NCI-H1436 treated with DMSO at 0.1 percent for 48 hours (cell line): ENCODE data around the gene SPRR1A.

Source experiments
- DNase-seq: peaks from one replicate; lab custom pipeline; 2025; lab: John Stamatoyannopoulos, UW

SPRR1A gene, protein sequence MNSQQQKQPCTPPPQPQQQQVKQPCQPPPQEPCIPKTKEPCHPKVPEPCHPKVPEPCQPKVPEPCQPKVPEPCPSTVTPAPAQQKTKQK

DNA sequence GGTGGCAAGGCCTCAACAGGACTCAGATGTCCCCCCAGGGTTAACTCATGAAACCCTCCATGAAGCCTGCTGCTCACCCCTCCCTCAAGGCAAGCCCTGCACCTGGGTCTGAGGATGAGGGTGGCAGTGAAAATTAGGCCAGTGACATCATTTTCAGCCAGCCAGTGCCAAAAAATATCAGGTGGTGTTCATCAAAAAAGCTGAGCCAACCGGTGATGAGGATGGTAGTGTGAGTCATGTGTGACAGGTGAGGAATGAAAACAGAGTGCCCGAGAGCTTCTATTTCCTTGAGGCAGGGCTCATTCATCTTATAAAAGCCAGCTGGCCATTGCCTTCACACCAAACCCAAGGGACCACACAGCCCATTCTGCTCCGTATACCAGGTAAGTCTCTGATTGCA is at the start of gene SPRR1A:
Gene SPRR1A, plus strand, starts transcription at position 339 of the 400 bp plus-strand sequence. CDS start 1,150 bp downstream, outside the sequence.
- no peak for DNase-seq

DNA sequence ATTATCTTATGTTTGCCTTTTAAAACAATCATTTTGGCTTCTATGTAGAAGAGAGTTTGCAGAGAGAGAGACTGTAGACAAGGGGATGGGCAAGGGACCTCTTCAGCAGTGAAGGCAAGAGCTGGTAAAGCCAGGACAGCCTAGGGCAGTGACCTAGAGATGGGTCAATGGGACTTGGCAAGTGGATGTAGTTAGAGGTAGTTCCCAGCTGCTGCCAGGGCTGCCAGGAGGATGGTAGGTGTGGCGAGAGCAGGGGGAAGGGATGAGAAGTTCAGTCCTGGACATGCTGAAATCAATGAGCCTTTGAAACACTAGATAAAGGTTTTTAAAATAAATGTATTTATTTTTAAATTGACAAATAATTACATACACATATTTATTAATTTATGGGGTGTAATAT is 43.3 kb upstream of the SPRR1A start:
- DNase-seq, result no peak

DNA sequence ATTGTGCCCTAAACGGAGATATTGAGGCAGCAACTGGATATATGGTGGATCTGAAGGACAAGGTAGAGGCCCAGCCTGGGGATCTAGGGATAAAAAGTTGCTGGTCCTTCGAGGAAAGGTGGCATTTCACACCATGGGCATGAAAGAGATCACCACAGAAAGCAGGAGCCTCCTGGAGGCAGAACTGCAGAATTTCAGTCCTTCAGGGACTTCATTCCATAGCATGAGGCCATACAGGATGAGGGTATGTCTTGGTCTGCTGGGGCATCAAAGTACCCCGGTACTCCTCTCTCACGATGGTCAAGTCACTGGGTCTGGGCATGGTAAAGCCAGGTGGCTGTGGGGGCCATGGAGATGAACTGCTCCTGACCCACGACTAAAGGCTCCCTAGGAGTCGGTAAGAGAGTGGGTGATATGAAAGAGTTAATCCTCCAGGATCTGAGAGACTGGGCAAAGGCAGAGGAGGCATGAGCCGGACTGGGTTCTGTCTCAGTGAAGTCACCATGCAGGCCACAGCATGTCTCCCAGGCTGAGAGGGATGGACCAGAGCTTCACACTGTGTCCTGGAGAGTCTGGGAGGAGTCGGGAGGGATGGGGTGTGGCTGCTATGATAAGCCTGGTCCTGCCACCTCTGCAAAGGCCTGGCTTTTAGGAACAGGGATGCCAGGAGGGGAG is 42.7 kb upstream of the SPRR1A start:
- DNase-seq, result no peak

DNA sequence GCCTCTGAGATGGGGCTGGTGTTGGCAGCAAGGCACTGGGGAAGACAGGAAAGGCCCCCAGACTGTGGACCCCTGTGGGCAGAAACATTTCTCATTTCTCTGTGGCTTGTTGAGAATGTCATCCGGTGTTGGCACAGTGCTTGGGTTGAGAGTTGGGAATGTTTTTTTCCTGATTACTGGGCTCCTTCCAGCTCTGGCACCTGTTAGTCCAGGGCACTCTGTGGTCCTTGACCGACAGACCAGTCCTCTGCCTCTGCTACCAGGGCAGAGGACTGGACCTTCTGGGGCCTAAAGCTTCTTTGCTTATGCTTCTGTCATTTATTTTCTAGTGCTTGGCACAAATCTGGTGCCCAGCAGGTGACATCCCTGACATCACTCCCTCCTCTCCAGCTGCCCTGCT is 41.7 kb upstream of the SPRR1A start:
- no peak for DNase-seq

DNA sequence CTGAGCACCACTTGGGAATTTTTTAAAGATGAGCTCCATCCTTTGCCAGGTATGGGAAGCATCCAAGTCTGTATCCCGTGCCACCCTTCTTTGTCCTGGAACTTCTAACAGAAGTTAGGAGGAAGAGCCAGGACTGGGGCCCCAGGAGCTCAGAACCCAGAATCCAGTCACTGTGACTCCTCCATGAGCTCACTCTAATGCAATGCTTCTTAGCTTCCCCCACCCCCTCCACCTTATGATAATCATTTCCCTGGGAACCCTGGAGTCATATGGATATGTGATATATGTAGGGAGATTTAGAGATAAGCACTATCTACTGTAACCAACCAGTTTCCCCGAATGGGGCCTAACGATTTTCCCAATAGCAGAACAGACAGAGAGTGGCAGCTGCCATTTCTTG is 37.6 kb upstream of the SPRR1A start:
- DNase-seq, result no peak

DNA sequence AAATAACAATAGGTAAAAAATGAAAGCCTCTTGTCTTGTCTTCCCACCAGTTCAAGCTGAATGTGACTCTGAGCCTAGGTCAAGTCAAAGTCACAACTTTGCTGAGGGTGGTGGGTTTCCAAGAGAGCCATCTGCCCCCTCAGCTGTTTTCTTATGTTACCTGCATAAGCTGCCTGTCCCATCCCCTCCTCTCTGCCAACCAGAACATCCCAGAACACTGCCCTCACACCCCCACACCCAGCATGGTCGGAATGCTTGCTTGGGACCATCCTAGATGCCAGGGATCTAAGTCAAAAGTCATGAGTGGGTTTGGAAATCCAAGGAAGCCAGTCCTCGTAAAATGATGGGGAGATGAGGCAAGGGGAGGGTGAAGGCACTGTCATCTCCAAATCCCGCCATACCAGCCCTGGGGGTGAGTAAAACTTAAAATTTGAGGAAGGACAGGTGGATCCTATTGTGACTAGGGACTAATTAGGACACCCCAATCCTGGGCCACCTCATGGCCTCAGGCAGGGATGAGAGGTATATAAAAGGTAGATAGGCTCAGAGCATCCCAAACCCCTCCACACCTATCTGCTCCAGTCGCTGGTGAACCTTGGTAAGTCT is 37.1 kb upstream of the SPRR1A start, which contains the start of gene SPRR5:
Gene SPRR5, plus strand, starts transcription at position 556 of the 606 bp plus-strand sequence. CDS start 1,349 bp downstream, outside the sequence.
- DNase-seq, result no peak

DNA sequence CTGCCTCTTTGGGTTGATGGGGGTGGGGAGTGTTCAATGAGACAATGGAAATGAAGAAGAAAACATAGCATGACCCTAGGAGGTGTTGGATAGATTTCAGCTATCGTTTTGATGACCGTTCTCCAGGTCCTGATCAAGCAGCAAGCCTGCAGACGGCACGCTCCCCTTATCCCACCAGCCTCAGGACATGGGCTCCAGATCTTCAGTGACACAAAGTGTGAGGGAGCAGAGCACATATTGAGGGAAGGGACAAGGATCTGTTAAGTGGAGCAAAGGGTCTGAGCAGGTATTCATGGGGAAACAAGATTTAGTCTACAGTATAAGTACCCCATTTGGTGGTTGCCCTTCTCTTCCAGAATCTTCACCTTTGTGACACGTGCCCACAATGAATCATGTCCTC is 32.2 kb upstream of the SPRR1A start:
- no peak for DNase-seq

DNA sequence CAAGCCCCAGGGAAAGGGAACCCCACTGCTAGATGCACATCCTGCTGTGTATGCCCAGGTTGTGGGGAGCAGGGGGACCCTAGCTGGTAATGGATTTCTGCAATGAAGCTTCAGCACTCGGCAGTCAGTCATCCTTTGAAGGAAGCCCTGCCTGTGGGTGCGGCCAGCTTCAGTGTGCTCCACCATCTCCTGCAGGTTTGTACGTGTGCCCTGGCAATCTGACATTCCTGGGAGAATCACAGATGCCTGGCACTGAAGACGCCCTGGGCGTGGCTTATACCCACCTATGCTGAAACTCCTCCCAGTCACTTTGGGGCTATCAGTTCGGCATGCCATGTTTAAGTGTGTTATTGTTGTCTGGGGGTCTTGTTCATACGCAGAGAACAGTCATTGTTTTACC is 30.1 kb upstream of the SPRR1A start:
- no peak for DNase-seq

DNA sequence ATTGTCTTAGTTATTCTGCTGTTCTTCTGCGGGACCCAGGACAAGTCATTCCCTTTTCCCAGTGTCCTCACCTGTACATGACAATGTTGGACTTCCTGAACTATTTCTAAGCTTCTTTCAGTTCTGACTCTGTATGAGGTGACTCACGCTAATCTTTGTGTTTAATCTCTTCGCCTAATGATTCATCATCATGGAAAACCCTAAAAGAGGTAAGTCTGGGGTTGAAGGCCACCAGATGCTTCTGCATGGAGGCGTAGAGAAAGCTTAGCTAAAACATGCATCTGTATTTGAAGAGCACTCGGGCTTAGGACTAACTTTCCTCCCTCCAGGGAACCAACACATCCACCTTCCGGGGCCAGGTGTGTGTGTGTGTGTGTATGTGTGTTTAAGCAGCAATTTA is 29.4 kb upstream of the SPRR1A start:
- no peak for DNase-seq

DNA sequence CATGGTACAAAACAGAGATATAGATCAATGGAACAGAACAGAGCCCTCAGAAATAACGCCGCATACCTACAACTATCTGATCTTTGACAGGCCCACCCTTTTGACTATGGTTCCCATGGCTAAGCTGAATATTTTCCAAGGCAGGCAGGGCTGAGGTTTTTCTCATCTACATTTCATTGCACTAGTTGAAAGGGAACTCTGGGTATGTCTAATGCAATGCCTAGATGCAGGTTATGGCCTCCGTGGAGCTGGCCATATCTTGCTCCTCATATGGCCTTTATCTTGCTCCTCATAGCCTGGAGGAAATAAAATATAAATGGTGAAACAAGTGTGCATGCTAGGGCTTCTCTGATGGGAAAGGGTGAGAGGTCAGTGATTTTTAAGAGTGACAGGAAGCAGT is 26.3 kb upstream of the SPRR1A start:
- no peak for DNase-seq

DNA sequence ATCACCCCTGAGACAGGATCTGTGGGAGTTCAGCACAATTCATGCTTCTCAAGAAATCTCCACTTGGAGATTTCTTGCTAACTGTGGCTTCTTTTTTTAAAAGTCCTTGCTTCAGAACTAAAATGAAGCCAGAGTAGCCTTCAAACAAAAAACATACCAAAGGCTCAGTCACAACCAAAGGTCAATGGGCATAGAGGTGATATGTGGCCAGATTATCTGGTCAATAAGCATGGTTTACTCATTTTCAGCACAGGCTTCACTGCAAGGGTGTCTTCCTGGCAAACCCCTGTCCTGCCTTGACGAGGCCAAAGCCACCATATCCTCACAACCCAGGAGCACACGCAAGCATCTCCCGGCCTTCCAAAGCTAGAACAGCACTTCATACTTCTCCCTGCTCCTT is 24.6 kb upstream of the SPRR1A start:
- DNase-seq, result no peak

DNA sequence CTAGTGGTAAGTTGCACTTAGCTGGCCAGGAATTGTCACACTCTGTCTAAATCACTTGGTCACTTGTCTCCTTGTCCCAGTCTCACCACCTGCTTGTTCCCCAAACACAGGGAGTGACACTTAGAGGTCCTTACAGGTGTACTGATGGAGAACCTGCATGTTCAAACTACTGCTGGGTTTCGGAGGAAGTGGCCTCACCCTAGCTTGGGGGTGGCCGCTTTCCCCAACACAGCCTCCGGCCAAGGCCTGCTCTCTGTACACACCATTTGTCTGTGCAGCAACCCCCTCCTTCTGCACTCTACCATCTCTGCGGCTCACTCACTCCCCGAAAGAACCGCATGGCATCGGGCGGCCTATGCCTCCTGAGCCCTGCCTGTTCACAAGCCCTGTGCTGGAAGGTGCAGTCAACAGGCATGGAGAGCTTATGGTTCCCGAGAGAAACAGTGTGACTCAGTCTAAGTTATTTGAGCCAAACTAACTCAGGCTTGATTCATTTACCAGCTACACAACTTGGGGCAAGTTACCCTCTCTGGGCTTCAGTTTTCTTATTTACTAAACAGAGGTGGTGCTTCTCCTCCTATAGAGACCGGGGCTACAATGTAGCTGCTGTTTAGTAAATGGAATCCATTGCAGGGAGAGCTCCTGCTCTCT is 24.0 kb upstream of the SPRR1A start:
- no peak for DNase-seq

DNA sequence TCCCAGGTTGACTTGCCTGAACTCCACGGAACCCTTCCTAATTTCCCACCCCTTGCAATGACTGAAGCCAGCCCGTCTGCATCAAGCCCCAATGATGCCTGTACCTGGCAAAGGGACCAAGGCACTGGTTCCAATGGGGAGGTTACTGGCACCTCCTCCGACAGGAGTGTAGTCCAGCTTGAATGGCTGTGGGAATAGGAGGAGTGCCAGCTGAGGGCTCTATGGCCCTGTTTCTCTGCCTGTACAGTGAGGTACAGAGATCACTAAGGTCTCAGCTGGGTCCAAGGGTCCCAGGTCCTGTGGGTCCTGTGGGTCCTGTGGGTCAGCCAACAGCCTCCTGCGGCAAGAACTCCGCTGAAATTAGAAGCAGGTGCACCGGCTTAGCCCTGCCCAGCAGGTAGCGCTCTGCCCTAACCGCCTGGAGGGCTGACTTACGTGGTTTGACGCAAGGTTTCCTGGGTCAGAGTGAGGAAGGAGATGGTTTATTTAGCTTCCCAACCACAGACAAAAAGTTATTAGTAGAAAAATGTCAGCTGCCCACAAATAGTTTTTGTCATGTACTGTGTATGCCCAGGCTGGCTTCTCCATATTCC is 23.3 kb upstream of the SPRR1A start:
- DNase-seq, result no peak

DNA sequence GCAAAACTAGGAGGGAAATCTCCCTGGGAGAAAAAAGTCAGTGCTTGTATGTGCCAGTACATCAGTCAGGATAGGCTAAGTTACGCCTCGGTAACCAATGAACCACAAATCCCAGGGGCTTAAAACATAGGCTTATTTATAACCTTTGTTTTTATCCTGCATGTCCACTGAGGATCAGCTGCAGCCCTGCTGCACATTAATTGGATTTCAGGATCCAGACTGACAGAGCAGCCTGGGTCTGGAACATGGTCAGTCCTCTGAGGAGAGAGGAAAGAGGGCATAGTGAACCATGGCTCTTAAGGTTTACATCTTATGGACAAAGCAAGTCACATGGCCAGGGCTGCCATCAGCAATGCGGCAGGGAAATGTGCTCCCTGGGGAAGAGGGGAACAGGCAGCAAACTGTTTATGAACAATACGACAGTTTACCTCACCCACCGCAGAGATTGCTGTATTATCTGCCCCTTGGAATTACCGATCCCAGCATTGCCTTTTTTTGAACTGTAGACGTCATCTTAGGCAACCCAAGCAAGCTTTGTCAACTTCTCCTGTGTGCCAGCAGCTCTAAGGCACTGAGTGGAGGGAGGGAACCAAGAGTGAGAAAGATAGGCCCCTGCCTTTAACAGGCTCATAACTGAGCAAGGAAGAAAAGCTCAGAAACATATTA is 22.5 kb upstream of the SPRR1A start:
- DNase-seq, result no peak

DNA sequence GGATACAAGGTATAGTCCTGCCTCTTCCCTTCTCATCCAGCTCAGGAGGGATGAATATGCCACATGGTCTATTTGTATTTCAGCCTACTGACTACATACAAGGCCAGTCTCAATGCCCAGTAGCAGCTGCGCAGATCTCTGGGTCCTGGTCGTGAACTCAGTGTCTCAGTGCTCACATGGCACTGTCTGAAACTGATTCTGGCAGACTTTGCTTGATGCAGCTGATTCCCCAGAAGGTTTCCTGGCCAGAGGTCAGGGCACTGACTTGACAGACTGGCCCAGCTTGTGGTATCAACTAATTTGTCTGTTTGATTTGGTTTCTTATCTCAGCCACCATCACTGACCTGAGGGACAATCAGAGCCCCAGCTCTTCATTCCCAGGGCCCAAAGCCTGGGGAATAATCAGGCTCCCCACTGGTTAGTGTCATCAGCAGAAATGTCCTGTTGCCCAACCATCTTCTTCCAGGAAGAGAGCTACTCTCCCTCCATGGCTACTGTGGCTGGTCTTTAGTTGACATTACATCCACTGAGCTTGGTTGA is 20.9 kb upstream of the SPRR1A start:
- DNase-seq, result no peak

DNA sequence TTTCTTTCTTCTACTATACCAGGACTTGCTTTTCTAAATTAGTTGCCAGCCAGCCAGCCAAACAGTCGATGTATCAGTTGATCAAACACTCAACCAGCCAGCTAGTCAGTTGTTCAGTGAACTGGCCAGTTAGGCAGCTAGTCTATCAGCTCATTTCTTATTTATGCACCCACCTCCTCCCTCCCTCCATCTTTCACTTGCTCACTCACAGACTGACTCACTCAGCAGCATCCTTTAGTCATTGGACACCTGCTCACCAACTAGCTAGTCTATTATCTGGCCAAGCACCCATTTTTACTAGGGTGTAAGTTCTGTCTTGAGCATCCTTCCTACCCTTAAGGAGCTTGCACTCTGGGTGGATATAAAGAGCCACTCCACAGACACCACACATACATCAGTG is 19.3 kb upstream of the SPRR1A start:
- DNase-seq, result no peak

DNA sequence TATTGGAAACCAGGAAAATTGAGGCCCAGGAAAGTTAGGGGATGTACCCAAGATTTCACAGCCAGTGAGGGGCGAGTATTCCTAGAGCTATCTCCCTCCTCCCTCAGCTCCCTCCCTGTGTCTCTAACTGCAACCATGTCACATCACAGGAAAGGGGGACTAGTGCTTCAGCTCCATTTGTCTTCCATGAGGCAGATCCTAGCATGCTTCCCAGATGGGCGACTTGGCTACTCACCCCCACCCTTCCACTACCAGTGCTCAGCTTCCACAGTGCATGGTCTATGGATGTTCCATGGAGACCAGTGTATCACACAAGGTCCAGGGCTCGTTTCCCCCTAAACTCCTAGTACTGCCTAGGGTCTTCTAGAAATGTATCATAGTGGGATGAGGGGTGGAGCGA is 18.0 kb upstream of the SPRR1A start:
- no peak for DNase-seq

DNA sequence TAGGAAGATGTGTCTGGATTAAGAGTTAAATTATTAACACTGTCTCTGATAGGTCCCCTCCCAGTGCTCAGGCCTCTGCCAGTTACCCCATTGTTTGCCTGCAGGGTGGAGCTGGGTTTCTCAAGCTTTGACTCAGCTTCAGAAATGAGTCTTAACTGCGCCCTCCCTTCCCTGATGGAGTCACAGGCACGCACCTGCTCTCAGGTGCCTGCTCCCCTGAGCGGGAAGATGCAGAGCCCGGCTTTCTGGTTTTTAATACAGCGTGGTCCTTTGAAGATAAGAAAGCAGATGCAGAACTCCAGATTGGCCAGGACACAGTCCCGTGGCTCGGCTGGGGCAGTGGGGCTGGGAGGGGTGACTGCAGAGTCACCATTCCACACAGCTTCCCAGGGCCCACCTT is 16.7 kb upstream of the SPRR1A start:
- no peak for DNase-seq

DNA sequence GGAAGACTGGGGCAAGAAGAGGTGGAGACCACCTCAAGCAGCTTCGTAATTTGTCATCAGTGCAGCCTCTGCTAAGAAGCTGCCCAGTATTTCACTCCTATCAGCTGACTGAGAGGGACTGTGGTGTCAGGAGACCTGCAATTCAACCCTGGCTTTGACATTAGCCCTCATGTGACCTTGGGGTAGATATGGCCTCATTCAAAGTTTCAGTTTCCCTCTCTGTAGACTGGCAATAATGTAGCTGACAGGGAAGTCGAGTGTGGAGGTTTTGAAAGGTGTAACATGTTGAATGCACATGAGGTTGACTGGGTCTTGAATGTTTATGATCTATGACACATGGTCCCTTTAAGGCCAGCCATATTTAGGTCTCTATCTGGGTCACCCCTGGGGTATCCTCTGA is 15.6 kb upstream of the SPRR1A start:
- no peak for DNase-seq

DNA sequence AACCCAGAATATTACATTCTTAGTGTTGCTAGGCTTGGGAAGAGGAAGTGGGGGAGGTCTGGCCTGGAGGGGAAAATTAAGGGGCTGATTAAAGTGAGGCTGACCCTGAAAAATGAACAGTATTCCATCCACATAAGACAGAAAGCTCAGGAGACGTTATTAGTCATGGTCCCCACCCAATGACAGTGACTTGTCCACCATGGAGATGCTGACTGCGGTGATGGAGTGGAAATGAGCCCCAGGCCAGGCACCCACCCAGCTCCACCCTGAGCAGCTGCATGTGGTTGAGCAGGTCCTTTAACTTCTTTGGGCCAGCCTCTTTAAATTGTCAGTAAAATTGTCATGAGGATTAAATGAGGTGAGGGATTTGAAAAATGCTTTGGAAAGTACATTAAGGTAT is 14.8 kb upstream of the SPRR1A start:
- DNase-seq, result no peak

DNA sequence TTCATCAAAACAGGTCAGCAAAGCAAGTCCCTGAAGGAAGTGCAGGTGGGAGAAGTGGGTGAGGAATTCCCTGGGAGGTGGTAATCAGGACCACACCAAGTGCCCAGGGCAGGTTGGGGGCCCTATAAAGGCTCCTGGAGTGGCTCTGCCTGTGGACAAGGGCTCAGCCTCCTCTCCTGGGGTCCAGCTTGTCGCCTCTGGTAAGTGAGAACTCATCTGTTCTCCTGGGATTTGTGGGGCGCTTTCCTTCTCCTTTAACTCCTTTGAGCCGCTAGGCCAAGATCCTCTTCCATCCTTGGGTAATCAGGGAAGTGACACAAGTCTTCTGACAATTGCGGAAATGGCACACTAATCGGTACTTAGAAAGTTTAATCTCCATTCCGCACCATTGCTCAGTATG is 13.4 kb upstream of the SPRR1A start, which contains the start of gene SPRR4:
Gene SPRR4, plus strand, starts transcription at position 154 of the 400 bp plus-strand sequence. CDS start 1,243 bp downstream, outside the sequence.
- no peak for DNase-seq
